Osteocyte (in vitro differentiated cells): ENCODE data around the gene NRXN3. TPM values are rescaled to one million over a fixed set of nuclear protein-coding genes. Genes with fewer than 3 reads are reported as not detected.

Experiments
- DNase-seq: peaks from one replicate; pipeline ENCODE4 v3.0.0; 2021; ENCODE audit warnings: mixed read lengths; ENCODE audit not compliant: unreplicated experiment; ENCODE audit errors: extremely low spot score
- H3K27ac Mint-ChIP-seq: one replicate; pipeline ENCODE4 v1.8.0; 2021; ENCODE audit warnings: mild to moderate bottlenecking, mixed read lengths; ENCODE audit not compliant: unreplicated experiment
- H3K27me3 Mint-ChIP-seq: one replicate; pipeline ENCODE4 v1.8.0; 2021; ENCODE audit warnings: mixed read lengths; ENCODE audit not compliant: unreplicated experiment
- H3K36me3 Mint-ChIP-seq: one replicate; pipeline ENCODE4 v1.8.0; 2021; ENCODE audit warnings: mixed read lengths; ENCODE audit not compliant: unreplicated experiment
- H3K4me1 Mint-ChIP-seq: one replicate; pipeline ENCODE4 v1.8.0; 2021; ENCODE audit warnings: mixed read lengths; ENCODE audit not compliant: unreplicated experiment
- H3K4me3 Mint-ChIP-seq: one replicate; pipeline ENCODE4 v1.8.0; 2021; ENCODE audit warnings: mild to moderate bottlenecking, moderate library complexity, mixed read lengths; ENCODE audit not compliant: unreplicated experiment
- H3K9me3 Mint-ChIP-seq: one replicate; pipeline ENCODE4 v1.8.0; 2021; ENCODE audit warnings: mixed read lengths; ENCODE audit not compliant: unreplicated experiment
- CTCF ChIP-seq: fragments of 200-600 bp; sonication (generic); IDR thresholded peaks from 2 replicates; pipeline ENCODE4 v1.5.0; 2021; ENCODE audit warnings: antibody characterized with exemption, mild to moderate bottlenecking, moderate library complexity
- total RNA-seq: library from RNA; stranded (reverse); gene quantifications from 2 replicates; pipeline ENCODE4 v1.2.1, GENCODE V29; 2021

Gene NRXN3
- total RNA-seq, 1 donor from 2014 or later = 26.5 TPM

- Mint-ChIP-seq H3K4me1 (no peaks in the 10 kb centered on the region), H3K4me3 (no peak overlapping the region), H3K36me3 (no peaks in the 10 kb centered on the region), H3K27ac (no peak overlapping the region), H3K27me3 (no peaks in the 10 kb centered on the region), H3K9me3 (no peaks in the 10 kb centered on the region)
- DNase-seq = no peak
- no peak for TF ChIP-seq CTCF
Measured at GRCh38 chr14:78857974-78858373, 687.8 kb downstream of the NRXN3 start.

GRCh38 chr14:78863143-78863542 is 693.0 kb downstream of the NRXN3 start:
- TF ChIP-seq CTCF = no peak
- H3K27ac Mint-ChIP-seq = no peak overlapping the region
- no peaks in the 10 kb centered on the region for H3K4me1 Mint-ChIP-seq
- DNase-seq = no peak
- no peaks in the 10 kb centered on the region for H3K36me3 Mint-ChIP-seq
- H3K9me3 Mint-ChIP-seq = no peaks in the 10 kb centered on the region
- H3K4me3 Mint-ChIP-seq = no peak overlapping the region
- H3K27me3 Mint-ChIP-seq = no peaks in the 10 kb centered on the region

- H3K27ac Mint-ChIP-seq = no peak overlapping the region
- no peak for DNase-seq
- no peaks in the 10 kb centered on the region for H3K9me3 Mint-ChIP-seq
- peaks cover 6% of the 10 kb centered on the region for H3K27me3 Mint-ChIP-seq
- no peak overlapping the region for H3K4me3 Mint-ChIP-seq
- no peaks in the 10 kb centered on the region for H3K36me3 Mint-ChIP-seq
- H3K4me1 Mint-ChIP-seq = no peaks in the 10 kb centered on the region
- TF ChIP-seq CTCF = no peak
Measured at GRCh38 chr14:78872837-78873236, 702.7 kb downstream of the NRXN3 start.

- Mint-ChIP-seq H3K36me3 (no peaks in the 10 kb centered on the region), H3K4me3 (no peak overlapping the region), H3K27ac (no peak overlapping the region), H3K9me3 (no peaks in the 10 kb centered on the region), H3K4me1 (no peaks in the 10 kb centered on the region), H3K27me3 (peaks cover 6% of the 10 kb centered on the region)
- TF ChIP-seq CTCF = no peak
- DNase-seq = no peak
Measured at GRCh38 chr14:78873581-78873980, 703.4 kb downstream of the NRXN3 start.

- H3K9me3 Mint-ChIP-seq = no peaks in the 10 kb centered on the region
- no peaks in the 10 kb centered on the region for H3K4me1 Mint-ChIP-seq
- DNase-seq = no peak
- H3K27ac Mint-ChIP-seq = no peak overlapping the region
- TF ChIP-seq CTCF = no peak
- no peak overlapping the region for H3K4me3 Mint-ChIP-seq
- peaks cover 6% of the 10 kb centered on the region for H3K27me3 Mint-ChIP-seq
- no peaks in the 10 kb centered on the region for H3K36me3 Mint-ChIP-seq
Measured at GRCh38 chr14:78875049-78875448, 704.9 kb downstream of the NRXN3 start.
